Prostate gland (tissue), 2 donors: Measurements from ENCODE around the gene CLDND2. TPM values are rescaled to one million over a fixed set of nuclear protein-coding genes. Genes with fewer than 3 reads are reported as not detected.

Experiments
- DNase-seq: peaks from one replicate; pipeline ENCODE4 v3.0.0-alpha.2; 2019; ENCODE audit warnings: low spot score
- H3K27ac ChIP-seq, 2 donors: fragments of 200-600 bp; sonication (generic); 2 replicates each; pipeline ENCODE4 v1.5.1; 2017 to 2019
- H3K27me3 ChIP-seq: fragments of 200-600 bp; sonication (generic); replicated peaks from 2 replicates; pipeline ENCODE4 v1.5.1; 2019; ENCODE audit not compliant: insufficient read depth
- H3K36me3 ChIP-seq, 2 donors: fragments of 200-600 bp; sonication (generic); 1 replicate in 1 of 2; 2 replicates in 1 of 2; pipeline versions ENCODE4 v1.5.1 to v1.8.1; 2017 to 2019
- H3K4me1 ChIP-seq: fragments of 200-600 bp; sonication (generic); replicated peaks from 2 replicates; pipeline ENCODE4 v1.5.1; 2019
- H3K4me3 ChIP-seq, 2 donors: fragments of 200-600 bp; sonication (generic); 2 replicates each; pipeline ENCODE4 v1.5.1; 2017 to 2019
- H3K9me3 ChIP-seq: fragments of 200-600 bp; sonication (generic); 2 replicates; pipeline ENCODE4 v1.5.1; 2017
- POLR2A ChIP-seq: fragments of 450-650 bp; IDR thresholded peaks from one replicate; pipeline ENCODE4 v1.6.1; 2016; ENCODE audit warnings: antibody characterized with exemption, mild to moderate bottlenecking
- POLR2AphosphoS5 ChIP-seq: sonication (generic); formaldehyde crosslinking; IDR thresholded peaks from one replicate; pipeline ENCODE4 v1.6.1; 2017; ENCODE audit warnings: antibody characterized with exemption
- WGBS: methylation state at CpG from one replicate; pipeline ENCODE4 v1.1.5; 2018; 5-methylcytosine and 5-hydroxymethylcytosine counted together
- intact Hi-C: fragments of 100-400 bp; cut with DNase I; formaldehyde crosslinking; loops from one replicate; pipeline ENCODE4 v1.14.2; 2022
- total RNA-seq, 2 donors: library from RNA; depleted of rRNA; stranded (reverse); fragments of >200 nt; gene quantifications; one replicate each; pipeline ENCODE4 v1.1.0, GENCODE V29; 2016
- TF ChIP-seq, protein P1 (sequence below), 4 experiments: fragments of 200-600 bp in 2 of 4; fragments of 450-650 bp in 2 of 4; sonication (generic) in 2 of 4; IDR thresholded peaks; 1 replicate in 3 of 4; 2 replicates in 1 of 4; pipeline ENCODE4 v1.5.1; 2016 to 2019; ENCODE audit warnings: antibody characterized with exemption in 4 of 4, mild to moderate bottlenecking in 2 of 4, moderate library complexity in 2 of 4

CLDND2 gene
- total RNA-seq, 2 donors from 2014 or later = 4.2 TPM; not detected in 1

DNA sequence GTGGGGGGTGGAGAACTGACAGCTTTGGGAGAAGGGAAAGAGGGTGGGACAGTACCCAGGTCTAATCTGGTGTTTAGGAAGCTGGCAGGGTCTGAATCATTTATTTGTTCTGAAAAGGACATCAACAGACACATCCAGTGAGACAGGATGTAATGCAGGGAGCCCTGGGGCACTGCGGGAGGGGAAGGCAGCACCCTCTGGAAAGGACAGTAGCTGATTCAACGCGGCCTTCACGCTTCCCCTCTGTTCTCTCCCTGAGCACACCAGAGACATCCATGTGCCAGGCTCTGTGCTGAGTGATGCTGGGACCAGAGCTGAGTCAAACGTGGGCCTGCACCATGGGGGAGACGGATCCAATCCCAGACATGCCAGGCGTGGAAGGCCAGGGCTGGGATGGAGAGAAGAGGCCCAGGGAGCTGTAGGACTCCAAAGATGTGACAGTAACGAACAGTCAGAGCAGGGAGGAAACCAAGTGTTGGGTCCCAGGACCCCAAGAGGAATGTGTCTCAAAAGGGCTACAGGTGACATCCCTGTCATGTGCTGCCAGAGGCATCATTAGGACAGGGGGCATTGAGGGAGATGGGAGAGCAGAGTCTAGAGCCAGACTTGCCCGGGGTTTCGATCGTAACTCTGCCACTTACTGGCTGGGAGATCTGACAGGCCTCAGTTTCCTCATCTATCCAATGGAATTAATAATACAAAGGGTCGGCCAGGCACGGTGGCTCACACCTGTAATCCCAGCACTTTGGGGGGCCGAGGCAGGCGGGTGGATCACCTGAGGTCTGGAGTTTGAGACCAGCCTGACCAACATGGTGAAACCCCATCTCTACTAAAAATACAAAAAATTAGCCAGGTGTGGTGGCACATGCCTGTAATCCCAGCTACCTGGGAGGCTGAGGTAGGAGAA lies 4.3 kb downstream of the CLDND2 start:
- H3K27ac ChIP-seq = peak overlapping the region in 1 of 2 donors; percentile 86
- TF ChIP-seq POLR2A (no peak), POLR2AphosphoS5 (peak; percentile 19)
- H3K27me3 ChIP-seq = no peaks in the 10 kb centered on the region
- H3K4me1 ChIP-seq = peaks cover 8% of the 10 kb centered on the region
- H3K9me3 ChIP-seq = no peaks in the 10 kb centered on the region
- intact Hi-C loops = loop anchor here (5.0 kb wide), 1 partner anchor 338 kb away; no protein-coding TSS in a partner anchor
- 68% methylated on average over 15 of the region's 15 CpGs for WGBS
- H3K36me3 ChIP-seq = no peaks in the 10 kb centered on the region
- DNase-seq = no peak
- H3K4me3 ChIP-seq = no peak overlapping the region

DNA sequence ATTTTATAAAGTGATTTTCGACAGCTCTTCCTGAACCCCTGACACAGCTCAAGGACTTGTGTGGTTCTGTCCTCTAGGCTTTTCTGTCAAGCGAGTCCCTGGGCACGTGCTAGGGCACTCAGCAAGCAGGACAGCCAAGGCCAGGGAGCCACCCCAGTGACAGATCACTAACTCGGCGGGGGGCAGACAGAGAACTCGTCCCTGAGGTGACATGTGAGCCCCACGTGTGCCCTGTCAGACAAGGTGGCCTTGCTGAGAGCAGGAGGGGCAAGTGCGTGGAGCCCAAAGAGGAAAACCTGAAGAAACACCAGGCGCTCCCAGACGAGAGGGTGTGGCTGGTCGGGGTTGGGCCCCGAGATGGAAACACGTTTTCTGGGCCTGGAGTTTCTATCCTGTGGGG lies 7.6 kb downstream of the CLDND2 start:
- no peak overlapping the region for H3K27ac ChIP-seq
- intact Hi-C loops = no loop called here
- WGBS = 87% methylated on average over 13 of the region's 13 CpGs

DNA sequence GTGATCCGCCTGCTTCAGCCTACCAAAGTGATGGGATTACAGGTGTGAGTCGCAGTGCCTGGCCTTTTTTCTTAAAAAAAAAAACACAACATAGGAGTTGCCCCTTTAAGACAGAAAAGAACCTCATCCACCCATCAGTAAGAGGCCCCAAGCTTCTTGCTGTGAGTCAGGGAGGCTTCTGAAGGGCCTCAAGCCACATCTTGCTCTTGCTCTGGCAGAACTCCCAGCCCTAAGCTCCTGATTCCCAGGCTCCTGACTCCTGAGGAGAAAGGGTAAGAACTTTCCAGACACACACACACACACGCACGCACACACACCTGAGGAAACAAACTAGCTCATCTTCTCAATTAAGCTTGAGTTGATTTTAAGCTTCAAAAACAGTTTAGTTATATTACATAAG lies 9.5 kb downstream of the CLDND2 start:
- H3K9me3 ChIP-seq = no peaks in the 10 kb centered on the region
- H3K4me3 ChIP-seq = no peak overlapping the region
- intact Hi-C loops = no loop called here
- TF ChIP-seq, protein P1, sequence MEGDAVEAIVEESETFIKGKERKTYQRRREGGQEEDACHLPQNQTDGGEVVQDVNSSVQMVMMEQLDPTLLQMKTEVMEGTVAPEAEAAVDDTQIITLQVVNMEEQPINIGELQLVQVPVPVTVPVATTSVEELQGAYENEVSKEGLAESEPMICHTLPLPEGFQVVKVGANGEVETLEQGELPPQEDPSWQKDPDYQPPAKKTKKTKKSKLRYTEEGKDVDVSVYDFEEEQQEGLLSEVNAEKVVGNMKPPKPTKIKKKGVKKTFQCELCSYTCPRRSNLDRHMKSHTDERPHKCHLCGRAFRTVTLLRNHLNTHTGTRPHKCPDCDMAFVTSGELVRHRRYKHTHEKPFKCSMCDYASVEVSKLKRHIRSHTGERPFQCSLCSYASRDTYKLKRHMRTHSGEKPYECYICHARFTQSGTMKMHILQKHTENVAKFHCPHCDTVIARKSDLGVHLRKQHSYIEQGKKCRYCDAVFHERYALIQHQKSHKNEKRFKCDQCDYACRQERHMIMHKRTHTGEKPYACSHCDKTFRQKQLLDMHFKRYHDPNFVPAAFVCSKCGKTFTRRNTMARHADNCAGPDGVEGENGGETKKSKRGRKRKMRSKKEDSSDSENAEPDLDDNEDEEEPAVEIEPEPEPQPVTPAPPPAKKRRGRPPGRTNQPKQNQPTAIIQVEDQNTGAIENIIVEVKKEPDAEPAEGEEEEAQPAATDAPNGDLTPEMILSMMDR (IDR thresholded peaks at IDR 0.05) = no peak
- no peak for DNase-seq
- peaks cover under 1% of the 10 kb centered on the region for H3K4me1 ChIP-seq
- no peaks in the 10 kb centered on the region for H3K27me3 ChIP-seq
- no peak overlapping the region for H3K27ac ChIP-seq
- H3K36me3 ChIP-seq = no peaks in the 10 kb centered on the region
- WGBS = 89% methylated on average over 4 of the region's 4 CpGs

More for the DNA sequence above, 7.6 kb downstream of the CLDND2 start:
- TF ChIP-seq POLR2A (no peak), POLR2AphosphoS5 (no peak)
- TF ChIP-seq, protein P1 (IDR thresholded peaks at IDR 0.05) = no peak
- H3K9me3 ChIP-seq = no peaks in the 10 kb centered on the region
- peaks cover 8% of the 10 kb centered on the region for H3K4me1 ChIP-seq
- no peak overlapping the region for H3K4me3 ChIP-seq
- H3K36me3 ChIP-seq = no peaks in the 10 kb centered on the region
- no peaks in the 10 kb centered on the region for H3K27me3 ChIP-seq
- DNase-seq = no peak

DNA sequence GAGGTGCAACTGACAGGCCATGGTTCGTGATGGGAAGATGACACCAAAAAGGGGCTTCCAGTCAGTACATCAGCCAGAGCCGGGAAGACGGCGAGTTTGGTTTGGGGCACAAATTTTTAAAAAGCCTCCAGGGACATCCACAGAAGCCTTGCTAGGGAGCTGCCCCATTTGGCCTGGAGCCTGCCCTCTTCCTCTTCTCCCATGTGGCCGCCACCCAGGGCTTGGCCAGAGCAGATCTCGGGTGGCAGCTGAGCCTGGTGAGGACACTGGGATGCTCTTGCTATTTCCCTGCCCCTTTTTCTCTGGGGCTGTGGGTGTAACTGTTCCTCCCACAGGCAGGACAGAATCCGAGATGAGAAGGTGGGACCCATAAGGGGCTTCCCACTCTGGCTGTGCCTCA lies 10.9 kb downstream of the CLDND2 start:
- no peaks in the 10 kb centered on the region for H3K36me3 ChIP-seq

DNA sequence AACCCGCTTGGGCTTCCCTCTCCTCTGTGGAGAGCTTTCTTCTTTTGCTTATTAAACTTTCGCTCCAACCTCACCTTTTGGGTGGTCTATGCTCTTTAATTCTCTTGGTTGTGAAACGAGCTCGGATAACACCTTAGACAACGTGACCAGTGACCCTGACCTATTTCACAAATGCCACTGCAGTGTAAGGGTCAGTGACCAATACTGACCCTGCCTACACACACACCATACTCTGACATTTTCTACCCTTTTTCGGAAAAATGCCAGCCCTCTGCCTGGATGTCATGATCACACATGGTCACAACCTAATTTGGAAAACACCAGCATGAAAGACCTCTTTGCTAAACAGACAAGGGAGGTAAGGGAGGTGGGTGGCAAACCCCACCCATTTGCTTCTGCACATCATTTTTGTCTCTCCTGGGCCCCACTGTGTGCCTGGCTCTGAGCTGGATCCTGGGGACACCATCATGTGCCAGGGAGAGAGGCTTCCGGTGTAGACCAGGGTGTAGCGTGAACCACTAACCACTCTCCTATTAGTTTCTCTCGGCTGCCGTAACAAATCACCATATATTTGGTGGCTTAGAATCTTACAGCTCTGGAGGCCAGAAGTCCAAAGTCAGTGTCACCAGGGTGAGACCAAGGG lies 12.5 kb downstream of the CLDND2 start:
- Histone ChIP-seq H3K4me3 (no peak overlapping the region), H3K27me3 (no peaks in the 10 kb centered on the region), H3K9me3 (no peaks in the 10 kb centered on the region), H3K27ac (no peak overlapping the region), H3K4me1 (peaks cover 4% of the 10 kb centered on the region), H3K36me3 (no peaks in the 10 kb centered on the region)
- DNase-seq = no peak
- 95% methylated on average over 10 of the region's 10 CpGs for WGBS
- TF ChIP-seq POLR2AphosphoS5 (no peak), POLR2A (no peak)
- TF ChIP-seq, protein P1 (IDR thresholded peaks at IDR 0.05) = no peak
- intact Hi-C loops = no loop called here

More for the DNA sequence above, 10.9 kb downstream of the CLDND2 start:
- intact Hi-C loops = no loop called here
- Histone ChIP-seq H3K9me3 (no peaks in the 10 kb centered on the region), H3K27me3 (no peaks in the 10 kb centered on the region), H3K27ac (no peak overlapping the region), H3K4me3 (no peak overlapping the region), H3K4me1 (peaks cover 4% of the 10 kb centered on the region)
- TF ChIP-seq, protein P1 (IDR thresholded peaks at IDR 0.05) = no peak
- TF ChIP-seq POLR2A (no peak), POLR2AphosphoS5 (no peak)
- WGBS = 83% methylated on average over 7 of the region's 7 CpGs
- DNase-seq = no peak
